ENCODE measurements around the gene ZFYVE19.
A peak's percentile ranks its signal among the peaks of the same experiment; 100 is the strongest.
"Not testable (repeated sequence)": the region's sequence is repeated elsewhere in the genome, so short reads cannot be mapped to it uniquely, and the experiment has no call there.

The ZFYVE19 gene

GRCh38 chr15:40859206-40859851 lies 52.4 kb downstream of the ZFYVE19 start:
- TF ChIP-seq CTCF (IDR thresholded peaks at IDR 0.05; ENCODE audit: low read depth, low read length), result peak; percentile 80
- TF ChIP-seq POLR2A (IDR thresholded peaks at IDR 0.05; ENCODE audit: extremely low read depth, insufficient read length), result no peak
- TF ChIP-seq MYC (IDR thresholded peaks at IDR 0.05; ENCODE audit: low read depth, low read length), result peak; percentile 67
- TF ChIP-seq MAX (IDR thresholded peaks at IDR 0.05; ENCODE audit: low read depth, low read length), result peak; percentile 69
- no peak overlapping the region for H3K4me3 ChIP-seq (ENCODE audit: low read depth, low read length)
- DNase-seq (ENCODE audit: low read depth), result peak; percentile 86

GRCh38 chr15:40861147-40861546 lies 54.3 kb downstream of the ZFYVE19 start:
- DNase-seq (ENCODE audit: low read depth); H3K4me3 ChIP-seq (ENCODE audit: low read depth, low read length): not testable (repeated sequence)

- no peak for DNase-seq (ENCODE audit: low read depth)
- TF ChIP-seq POLR2A (IDR thresholded peaks at IDR 0.05; ENCODE audit: extremely low read depth, insufficient read length) (no peak), CTCF (IDR thresholded peaks at IDR 0.05; ENCODE audit: low read depth, low read length) (no peak), MAX (IDR thresholded peaks at IDR 0.05; ENCODE audit: low read depth, low read length) (no peak), MYC (IDR thresholded peaks at IDR 0.05; ENCODE audit: low read depth, low read length) (no peak)
- H3K4me3 ChIP-seq (ENCODE audit: low read depth, low read length), result no peak overlapping the region
These were observed 56.9 kb downstream of the ZFYVE19 start for GRCh38 chr15:40863660-40864270.
